H1 (cell line): Measurements from ENCODE around the gene DNAH12. TPM values are rescaled to one million over a fixed set of nuclear protein-coding genes. Genes with fewer than 3 reads are reported as not detected.

Source experiments
- BCL11A ChIP-seq, 2 experiments: IDR thresholded peaks; one replicate each; pipeline ENCODE4 v1.6.1; 2011; ENCODE audit warnings: low read depth in 2 of 2, low read length in 2 of 2, mild to moderate bottlenecking in 2 of 2
- EP300 ChIP-seq, 2 experiments: IDR thresholded peaks; 1 replicate in 1 of 2; 2 replicates in 1 of 2; pipeline ENCODE4 v1.6.1; 2011 to 2012; ENCODE audit warnings: low read depth in 2 of 2, low read length in 2 of 2, mild to moderate bottlenecking in 2 of 2, borderline replicate concordance in 1 of 2, inconsistent platforms in 1 of 2, moderate library complexity in 1 of 2
- EZH2 ChIP-seq: fragments of 200-600 bp; sonication (generic); IDR thresholded peaks from 2 replicates; pipeline ENCODE4 v1.7.1; 2012; ENCODE audit warnings: low read depth, mild to moderate bottlenecking, moderate library complexity, low read length, inconsistent platforms; ENCODE audit not compliant: severe bottlenecking
- FOSL1 ChIP-seq: IDR thresholded peaks from 2 replicates; pipeline ENCODE4 v1.6.1; 2011; ENCODE audit warnings: mild to moderate bottlenecking, low read depth, low read length, moderate library complexity; ENCODE audit not compliant: insufficient read depth
- KDM5A ChIP-seq: fragments of 200-600 bp; IDR thresholded peaks from 2 replicates; pipeline ENCODE4 v1.7.1; 2012; ENCODE audit warnings: mild to moderate bottlenecking, low read length, inconsistent platforms, mixed read lengths
- POU5F1 ChIP-seq: IDR thresholded peaks from 2 replicates; pipeline ENCODE4 v1.6.1; 2011; ENCODE audit warnings: low read depth, mild to moderate bottlenecking, low read length, moderate library complexity
- RAD21 ChIP-seq, 2 experiments: IDR thresholded peaks in 1 of 2; conservative IDR thresholded peaks in 1 of 2; 2 replicates each; pipeline ENCODE4 v1.6.1; 2011; ENCODE audit warnings: low read depth in 2 of 2, low read length in 2 of 2, improper control_type of control experiment in 1 of 2, inconsistent platforms in 1 of 2, mild to moderate bottlenecking in 1 of 2, moderate library complexity in 1 of 2
- polyA plus RNA-seq, 7 experiments: library from polyadenylated mRNA; depleted of rRNA in 3 of 7; stranded (reverse) in 5 of 7; unstranded in 2 of 7; fragments of >200 nt in 5 of 7; fragments of 200-250 nt in 2 of 7; gene quantifications; 1 replicate in 5 of 7; 2 replicates in 1 of 7; 4 replicates in 1 of 7; pipeline versions ENCODE4 v1.2.1 to v1.2.3, GENCODE V29; 2011 to 2013; ENCODE audit warnings: missing spikeins in 2 of 7, mixed read lengths in 2 of 7
- total RNA-seq: library from RNA; stranded (reverse); fragmentation: NEBNext Ultra II Directional; extraction: Animal tissue kit (Norgen Biotek cat#: 25700); gene quantifications from 2 replicates; pipeline ENCODE4 v1.2.1, GENCODE V29; 2021

DNAH12 gene
- total and polyA plus RNA-seq, 2 of the 8 experiments (the other 6 are each of a cell fraction or from before 2014, with no cell fraction given), result not detected

DNA sequence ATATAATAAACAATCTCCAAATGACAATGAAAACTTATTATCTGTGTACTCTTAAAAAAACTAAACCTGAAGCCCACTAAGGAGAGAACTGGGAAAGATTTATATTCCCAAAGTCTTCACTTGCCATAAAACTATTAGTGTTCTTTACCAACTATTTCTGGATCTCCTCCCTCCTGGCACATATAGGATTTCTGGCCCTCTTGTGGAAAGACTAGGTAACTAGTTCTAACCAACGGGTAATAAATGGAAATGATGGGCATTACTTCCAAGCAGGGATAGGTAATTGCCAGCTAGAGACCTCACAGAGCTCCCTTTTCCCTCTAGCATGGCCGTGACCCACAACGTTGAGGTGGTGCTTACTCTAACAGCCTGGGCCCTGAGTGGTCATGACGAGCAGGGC lies 110.1 kb downstream of the DNAH12 start (continued):
- no peak for TF ChIP-seq FOSL1
- TF ChIP-seq EZH2, result no peak
- no peak for TF ChIP-seq POU5F1
- no peak for TF ChIP-seq KDM5A
- TF ChIP-seq EP300 (IDR thresholded peaks at IDR 0.05; ENCODE audit: borderline replicate concordance in 1 of 2, low read depth in 2 of 2, low read length in 2 of 2), result no peak
- TF ChIP-seq BCL11A (IDR thresholded peaks at IDR 0.05; ENCODE audit: low read depth in 2 of 2, low read length in 2 of 2), result no peak
- TF ChIP-seq RAD21 (IDR thresholded peaks at IDR 0.05 in 1 of 2, conservative IDR thresholded peaks at IDR 0.05 in 1 of 2; ENCODE audit: low read depth in 2 of 2, low read length in 2 of 2), result peak; percentile 55 to 67
